Endothelial cell of umbilical vein (primary cell): ENCODE results near the gene SKIC8. TPM values are rescaled to one million over a fixed set of nuclear protein-coding genes. Genes with fewer than 3 reads are reported as not detected.
A peak's percentile ranks its signal among the peaks of the same experiment; 100 is the strongest.

Experiments used
- BruUV-seq: library from RNA; stranded (reverse); fragments of 400-500 nt; replicated peaks from 2 replicates; lab custom pipeline; 2021; lab: Mats Ljungman, UMichigan
- CTCF ChIA-PET: fragments of 300-600, 350-600 bp; sonication (Branson Sonifier 250); formaldehyde crosslinking; loops from one replicate; lab custom pipeline; 2021; ENCODE audit warnings: antibody characterized with exemption, inconsistent platforms; lab: Charles Lee
- POLR2A ChIA-PET: fragments of 300-600, 350-600 bp; sonication (Branson Sonifier 250); formaldehyde crosslinking; loops from one replicate; lab custom pipeline; 2021; ENCODE audit warnings: antibody characterized with exemption, inconsistent platforms; lab: Charles Lee
- DNase-seq: peaks from one replicate; pipeline ENCODE4 v3.0.0-alpha.2; 2011; ENCODE audit warnings: low read depth, low spot score
- FAIRE-seq: peaks from 2 replicates; lab custom pipeline; 2011; peaks lifted over from hg19 to GRCh38; lab: Jason Lieb, UNC
- H2AFZ ChIP-seq: 2 replicates; pipeline ENCODE4 v1.6.0; 2012; ENCODE audit warnings: low read depth, low read length, control low read depth, inconsistent platforms
- H3K27ac ChIP-seq: 2 replicates; pipeline ENCODE4 v1.5.1; 2011; ENCODE audit warnings: low read depth, mild to moderate bottlenecking, control low read depth, low read length, moderate library complexity; ENCODE audit not compliant: insufficient read depth
- H3K27me3 ChIP-seq, 2 experiments: 2 replicates each; pipeline versions ENCODE4 v1.6.0 to v1.6.1; 2011; ENCODE audit warnings: low read length in 2 of 2, mixed read lengths in 1 of 2; ENCODE audit not compliant: control insufficient read depth in 2 of 2, insufficient read depth in 2 of 2
- H3K36me3 ChIP-seq, 2 experiments: 2 replicates in 1 of 2; 3 replicates in 1 of 2; pipeline ENCODE4 v1.5.1; 2011; ENCODE audit warnings: low read length in 2 of 2, mild to moderate bottlenecking in 1 of 2, moderate library complexity in 1 of 2; ENCODE audit not compliant: control insufficient read depth in 2 of 2, insufficient read depth in 2 of 2; ENCODE audit errors: extremely low read depth in 1 of 2
- H3K4me1 ChIP-seq: 3 replicates; pipeline ENCODE4 v1.5.1; 2011; ENCODE audit warnings: mild to moderate bottlenecking, low read length; ENCODE audit not compliant: control insufficient read depth, insufficient read depth; ENCODE audit errors: extremely low read depth
- H3K4me2 ChIP-seq: 2 replicates; pipeline ENCODE4 v1.6.1; 2011; ENCODE audit warnings: low read length, control low read depth, mixed read lengths; ENCODE audit not compliant: insufficient read depth
- H3K4me3 ChIP-seq, 3 experiments: fragments of 200-600 bp in 1 of 3; sonication (generic), shearing (Covaris generic) in 1 of 3; replicated peaks in 1 of 3; 2 replicates each; pipeline ENCODE4 v1.5.1; 2011 to 2016; ENCODE audit warnings: control low read depth in 3 of 3, low read length in 3 of 3, mild to moderate bottlenecking in 2 of 3, inconsistent platforms in 1 of 3, low read depth in 1 of 3, moderate library complexity in 1 of 3; ENCODE audit not compliant: insufficient read depth in 1 of 3
- H3K79me2 ChIP-seq: 2 replicates; pipeline ENCODE4 v1.6.0; 2012; ENCODE audit warnings: low read length, inconsistent platforms; ENCODE audit not compliant: control insufficient read depth, insufficient read depth
- H3K9ac ChIP-seq: replicated peaks from 2 replicates; pipeline ENCODE3; 2011; ENCODE audit warnings: low read length, control low read depth; ENCODE audit not compliant: insufficient read depth; ENCODE audit errors: extremely low read depth
- H3K9me1 ChIP-seq: replicated peaks from 3 replicates; pipeline ENCODE4 v1.6.0; 2011; ENCODE audit warnings: mild to moderate bottlenecking, low read length; ENCODE audit not compliant: control insufficient read depth, insufficient read depth; ENCODE audit errors: extremely low read depth
- H3K9me3 ChIP-seq: replicated peaks from 2 replicates; pipeline ENCODE4 v1.5.1; 2012; ENCODE audit warnings: low read length, inconsistent platforms; ENCODE audit not compliant: control insufficient read depth, insufficient read depth
- H4K20me1 ChIP-seq: replicated peaks from 2 replicates; pipeline ENCODE3; 2011; ENCODE audit warnings: mild to moderate bottlenecking, low read length; ENCODE audit not compliant: control insufficient read depth, insufficient read depth; ENCODE audit errors: extremely low read depth
- CTCF ChIP-seq, 2 donors: IDR thresholded peaks; 1 replicate in 1 of 2; 2 replicates in 1 of 2; pipeline ENCODE4 v1.5.1; 2011; ENCODE audit warnings: low read length in 2 of 2, mild to moderate bottlenecking in 2 of 2, moderate library complexity in 2 of 2, control low read depth in 1 of 2, inconsistent platforms in 1 of 2, low read depth in 1 of 2; ENCODE audit not compliant: insufficient read depth in 1 of 2; ENCODE audit errors: extremely low read depth in 1 of 2
- EZH2 ChIP-seq: IDR thresholded peaks from 2 replicates; pipeline ENCODE4 v1.6.1; 2012; ENCODE audit warnings: borderline replicate concordance, low read depth, mild to moderate bottlenecking, moderate library complexity, low read length, inconsistent platforms; ENCODE audit not compliant: severe bottlenecking
- FOS ChIP-seq: IDR thresholded peaks from 2 replicates; pipeline ENCODE4 v1.6.1; 2011; ENCODE audit warnings: mild to moderate bottlenecking, low read length, moderate library complexity, borderline replicate concordance; ENCODE audit not compliant: insufficient read depth
- GATA2 ChIP-seq: IDR thresholded peaks from 2 replicates; pipeline ENCODE4 v1.7.0; 2011; ENCODE audit warnings: low read depth, mild to moderate bottlenecking, moderate library complexity, mixed read lengths, low read length; ENCODE audit not compliant: insufficient read length, insufficient read depth
- JUN ChIP-seq: IDR thresholded peaks from 2 replicates; pipeline ENCODE4 v1.6.1; 2011; ENCODE audit warnings: borderline replicate concordance, low read depth; ENCODE audit not compliant: insufficient read length, insufficient read depth
- MYC ChIP-seq: IDR thresholded peaks from one replicate; pipeline ENCODE4 v1.6.1; 2011; ENCODE audit warnings: mild to moderate bottlenecking, low read depth, low read length
- POLR2A ChIP-seq: IDR thresholded peaks from 2 replicates; pipeline ENCODE4 v1.6.1; 2012; ENCODE audit warnings: low read depth, mild to moderate bottlenecking, control low read depth, low read length
- POLR2AphosphoS5 ChIP-seq: IDR thresholded peaks from 2 replicates; pipeline ENCODE4 v1.6.1; 2012; ENCODE audit warnings: low read depth, mild to moderate bottlenecking, control low read depth, low read length, moderate library complexity; ENCODE audit not compliant: insufficient read depth
- dilution Hi-C: fragments of 300-500 bp; cut with MboI; formaldehyde crosslinking; loops from one replicate; pipeline ENCODE4 v1.15.0; 2019; ENCODE audit warnings: low sequenced_read_pairs; ENCODE audit not compliant: extremely low pct_ligation_motif_present
- intact Hi-C: fragments of 100-400 bp; cut with micrococcal nuclease; formaldehyde crosslinking; loops from one replicate; pipeline ENCODE4 v1.10.0; 2022
- polyA plus RNA-seq, 4 experiments: library from polyadenylated mRNA; depleted of rRNA in 3 of 4; stranded (reverse) in 3 of 4; unstranded in 1 of 4; fragments of >200 nt; gene quantifications; 2 replicates each; pipeline versions ENCODE4 v1.2.1 to v1.2.3, GENCODE V29; 2011 to 2012; ENCODE audit warnings: missing spikeins in 1 of 4
- total RNA-seq: library from RNA; stranded (reverse); gene quantifications from 2 replicates; pipeline ENCODE4 v1.2.3, GENCODE V29; 2021
- TF ChIP-seq, protein P1 (sequence below): IDR thresholded peaks from 2 replicates; pipeline ENCODE4 v1.6.1; 2011; ENCODE audit not compliant: insufficient read depth, insufficient read length

The SKIC8 gene
- total and polyA plus RNA-seq, 2 donors (not counting 3 experiments of a cell fraction or from before 2014, with no cell fraction given) = 49.7 to 95.0 TPM

- ChIA-PET POLR2A (no interaction called here), CTCF (interaction anchor here (0.6 to 14.6 kb wide), 7 partner anchors 7 to 434 kb away, joined by 3 to 367 read pairs (median 4); partner anchors contain the start of gene SKIC8)
- no peak overlapping the region for H3K4me3 ChIP-seq
- no peaks in the 10 kb centered on the region for H3K9me1 ChIP-seq
- no peaks in the 10 kb centered on the region for H3K79me2 ChIP-seq
- H3K9me3 ChIP-seq = no peaks in the 10 kb centered on the region
- no peak overlapping the region for H3K27ac ChIP-seq
- TF ChIP-seq, protein P1, sequence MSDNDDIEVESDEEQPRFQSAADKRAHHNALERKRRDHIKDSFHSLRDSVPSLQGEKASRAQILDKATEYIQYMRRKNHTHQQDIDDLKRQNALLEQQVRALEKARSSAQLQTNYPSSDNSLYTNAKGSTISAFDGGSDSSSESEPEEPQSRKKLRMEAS = no peak
- TF ChIP-seq GATA2 (no peak), POLR2AphosphoS5 (no peak), JUN (no peak), EZH2 (no peak), POLR2A (no peak), FOS (no peak), MYC (no peak), CTCF (IDR thresholded peaks at IDR 0.05; ENCODE audit: extremely low read depth in 1 of 2, insufficient read depth in 1 of 2, low read depth in 1 of 2, low read length in 2 of 2) (no peak)
- no peak for DNase-seq
- no peaks in the 10 kb centered on the region for H3K36me3 ChIP-seq
- no peak overlapping the region for H3K4me2 ChIP-seq
- intact Hi-C loops (loop anchor here (10.0 kb wide), 1 partner anchor 438 kb away; no protein-coding TSS in a partner anchor), dilution Hi-C loops (no loop called here)
- no peaks in the 10 kb centered on the region for H4K20me1 ChIP-seq
- FAIRE-seq = no peak
- H3K9ac ChIP-seq = no peak overlapping the region
- H2AFZ ChIP-seq = peak overlapping the region; percentile 35
- H3K4me1 ChIP-seq = no peaks in the 10 kb centered on the region
- no TSS peak for BruUV-seq
- no peaks in the 10 kb centered on the region for H3K27me3 ChIP-seq
Observed at GRCh38 chr15:78316283-78317083, 17.1 kb upstream of the SKIC8 start.
